Forelimb muscle (tissue), 1 donor: ENCODE data around the gene FBXW10B. TPM values are rescaled to one million over a fixed set of nuclear protein-coding genes. Genes with fewer than 3 reads are reported as not detected.
A peak's percentile ranks its signal among the peaks of the same experiment; 100 is the strongest.
"Not testable (repeated sequence)": the region's sequence is repeated elsewhere in the genome, so short reads cannot be mapped to it uniquely, and the experiment has no call there.

Experiments
- DNase-seq: peaks from one replicate; pipeline ENCODE4 v3.0.0-alpha.2; 2013; ENCODE audit warnings: low read depth
- polyA plus RNA-seq: library from polyadenylated mRNA; unstranded; fragments of 120-200 nt; gene quantifications from one replicate; pipeline ENCODE4 v1.2.1, GENCODE V29; 2013; ENCODE audit not compliant: insufficient read length

The FBXW10B gene
- 1.7 TPM for polyA plus RNA-seq

GRCh38 chr17:15619331-15620058 lies at the start of gene FBXW10B:
Gene FBXW10B (minus strand): TSS chr17:15619704. CDS start chr17:15619512, 192 bp downstream.
- not testable (repeated sequence) for DNase-seq

- DNase-seq: no peak
These were observed 44.2 kb upstream of the FBXW10B start for GRCh38 chr17:15663691-15664090.

- DNase-seq: no peak
These were observed 43.7 kb upstream of the FBXW10B start for GRCh38 chr17:15663176-15663575.

- no peak for DNase-seq
These were observed 43.2 kb upstream of the FBXW10B start for GRCh38 chr17:15662681-15663080.

- no peak for DNase-seq
These were observed 40.6 kb upstream of the FBXW10B start for GRCh38 chr17:15660077-15660476.

- DNase-seq: no peak
These were observed 40.2 kb upstream of the FBXW10B start for GRCh38 chr17:15659663-15660062.

GRCh38 chr17:15659236-15659635 lies 39.7 kb upstream of the FBXW10B start:
- no peak for DNase-seq

GRCh38 chr17:15658296-15658695 lies 38.8 kb upstream of the FBXW10B start:
- DNase-seq: no peak

GRCh38 chr17:15657868-15658267 lies 38.4 kb upstream of the FBXW10B start:
- no peak for DNase-seq

GRCh38 chr17:15654886-15655561 lies 35.5 kb upstream of the FBXW10B start:
- DNase-seq: no peak

GRCh38 chr17:15654401-15654800 lies 34.9 kb upstream of the FBXW10B start:
- DNase-seq: not testable (repeated sequence)

GRCh38 chr17:15652960-15653359 lies 33.5 kb upstream of the FBXW10B start:
- DNase-seq: no peak

GRCh38 chr17:15651583-15652110 lies 32.1 kb upstream of the FBXW10B start:
- peak; percentile 90 for DNase-seq

GRCh38 chr17:15650741-15651582 lies 31.5 kb upstream of the FBXW10B start:
- DNase-seq: no peak

- peak; percentile 56 for DNase-seq
These were observed 30.4 kb upstream of the FBXW10B start for GRCh38 chr17:15649861-15650421.

- DNase-seq: no peak
These were observed 28.9 kb upstream of the FBXW10B start for GRCh38 chr17:15648386-15648785.

- not testable (repeated sequence) for DNase-seq
These were observed 26.4 kb upstream of the FBXW10B start for GRCh38 chr17:15645942-15646312.

GRCh38 chr17:15645099-15645941 lies 25.8 kb upstream of the FBXW10B start:
- not testable (repeated sequence) for DNase-seq

- DNase-seq: not testable (repeated sequence)
These were observed 23.2 kb upstream of the FBXW10B start for GRCh38 chr17:15642505-15643251.

GRCh38 chr17:15642014-15642413 lies 22.5 kb upstream of the FBXW10B start:
- not testable (repeated sequence) for DNase-seq
